ENCODE measurements around the gene NIT2.
"Not testable (repeated sequence)": the region's sequence is repeated elsewhere in the genome, so short reads cannot be mapped to it uniquely, and the experiment has no call there.

The NIT2 gene

GRCh38 chr3:100338911-100339310 is 4.4 kb downstream of the NIT2 start:
- DNase-seq (ENCODE audit: low read depth in 3 of 3) = no peak

- DNase-seq (ENCODE audit: low read depth in 3 of 3) = no peak
These were observed 5.2 kb downstream of the NIT2 start for GRCh38 chr3:100339786-100340185.

GRCh38 chr3:100340527-100340926 is 6.0 kb downstream of the NIT2 start:
- no peak for DNase-seq (ENCODE audit: low read depth in 3 of 3)

- no peak for DNase-seq (ENCODE audit: low read depth in 3 of 3)
These were observed 14.2 kb downstream of the NIT2 start for GRCh38 chr3:100348727-100349126.

GRCh38 chr3:100351770-100352169 is 17.2 kb downstream of the NIT2 start:
- DNase-seq (ENCODE audit: low read depth in 3 of 3) = not testable (repeated sequence)

GRCh38 chr3:100352296-100353231 is 18.0 kb downstream of the NIT2 start:
- DNase-seq (ENCODE audit: low read depth in 3 of 3) = no peak

GRCh38 chr3:100354850-100355249 is 20.3 kb downstream of the NIT2 start:
- no peak for DNase-seq (ENCODE audit: low read depth in 3 of 3)

- DNase-seq (ENCODE audit: low read depth in 3 of 3) = no peak
These were observed 23.9 kb downstream of the NIT2 start for GRCh38 chr3:100358413-100358812.

- DNase-seq (ENCODE audit: low read depth in 3 of 3) = no peak
These were observed 24.5 kb downstream of the NIT2 start for GRCh38 chr3:100359035-100359434.

GRCh38 chr3:100360757-100361496 is 26.4 kb downstream of the NIT2 start:
- no peak for DNase-seq (ENCODE audit: low read depth in 3 of 3)

GRCh38 chr3:100361897-100362296 is 27.3 kb downstream of the NIT2 start:
- no peak for DNase-seq (ENCODE audit: low read depth in 3 of 3)

- no peak for DNase-seq (ENCODE audit: low read depth in 3 of 3)
These were observed 29.9 kb downstream of the NIT2 start for GRCh38 chr3:100364421-100364820.

GRCh38 chr3:100366424-100366823 is 31.9 kb downstream of the NIT2 start:
- DNase-seq (ENCODE audit: low read depth in 3 of 3) = no peak

- DNase-seq (ENCODE audit: low read depth in 3 of 3) = no peak
These were observed 33.9 kb downstream of the NIT2 start for GRCh38 chr3:100368441-100368840.

- DNase-seq (ENCODE audit: low read depth in 3 of 3) = no peak
These were observed 36.2 kb downstream of the NIT2 start for GRCh38 chr3:100370756-100371155.

GRCh38 chr3:100374521-100374920 is 40.0 kb downstream of the NIT2 start:
- no peak for DNase-seq (ENCODE audit: low read depth in 3 of 3)

- no peak for DNase-seq (ENCODE audit: low read depth in 3 of 3)
These were observed 41.7 kb downstream of the NIT2 start for GRCh38 chr3:100376301-100376700.

- no peak for DNase-seq (ENCODE audit: low read depth in 3 of 3)
These were observed 50.4 kb downstream of the NIT2 start for GRCh38 chr3:100384733-100385525.

GRCh38 chr3:100386437-100387074 is 52.0 kb downstream of the NIT2 start:
- DNase-seq (ENCODE audit: low read depth in 3 of 3) = no peak

- no peak for DNase-seq (ENCODE audit: low read depth in 3 of 3)
These were observed 54.5 kb downstream of the NIT2 start for GRCh38 chr3:100389025-100389424.

GRCh38 chr3:100395679-100396431 is 61.3 kb downstream of the NIT2 start:
- no peak for DNase-seq (ENCODE audit: low read depth in 3 of 3)
